ENCODE data around the gene DYNC1I1. TPM values are rescaled to one million over a fixed set of nuclear protein-coding genes. Genes with fewer than 3 reads are reported as not detected.

Gene DYNC1I1
- polyA plus RNA-seq, 1 of the 3 experiments (the other 2 are of a cell fraction), result 0.05 TPM

- ChIA-PET CTCF (interaction anchor here (0.6 to 3.4 kb wide), 4 partner anchors 9 to 958 kb away, joined by 4 to 18 read pairs (median 4); no protein-coding TSS in a partner anchor), POLR2A (no interaction called here)
- DNase-seq, result no peak
- no peaks in the 10 kb centered on the region for H3K9me3 ChIP-seq
- H3K4me2 ChIP-seq, result no peak overlapping the region
- no peaks in the 10 kb centered on the region for H3F3A ChIP-seq (replicated peaks; ENCODE audit: insufficient read depth)
- H4K20me1 ChIP-seq (ENCODE audit: insufficient read depth), result no peaks in the 10 kb centered on the region
- peaks cover 0 to 2% of the 10 kb centered on the region in 2 experiments; a peak in 1 of 4 replicates for H3K4me1 ChIP-seq (ENCODE audit: control insufficient read depth in 1 of 2, insufficient read depth in 2 of 2, low read depth in 1 of 2, low read length in 1 of 2)
- no peak overlapping the region for H3K4me3 ChIP-seq (ENCODE audit: low read depth in 2 of 2, low read length in 1 of 2)
- no peaks in the 10 kb centered on the region for H3K36me3 ChIP-seq (replicated peaks in 1 of 2; ENCODE audit: control insufficient read depth in 1 of 2, insufficient read depth in 2 of 2, low read length in 1 of 2)
- no peak overlapping the region for H3K9ac ChIP-seq
- H3K9me2 ChIP-seq, result no peaks in the 10 kb centered on the region
- WGBS (ENCODE audit: low lambda C conversion rate), result 45% methylated on average over 3 of the region's 3 CpGs
- no peak overlapping the region for H3K27ac ChIP-seq (ENCODE audit: low read depth in 2 of 2, low read length in 1 of 2)
- no peak for TF ChIP-seq MAX (IDR thresholded peaks at IDR 0.05; ENCODE audit: low read depth)
- TF ChIP-seq FOSL2 (IDR thresholded peaks at IDR 0.05; ENCODE audit: borderline replicate concordance, low read depth), result no peak
- no peak for TF ChIP-seq JUND (IDR thresholded peaks at IDR 0.05)
- no peak for TF ChIP-seq RFX5 (IDR thresholded peaks at IDR 0.05; ENCODE audit: low read length)
- no peak for TF ChIP-seq TCF12 (IDR thresholded peaks at IDR 0.05)
- no peak for TF ChIP-seq ELF1 (IDR thresholded peaks at IDR 0.05)
- no peak for TF ChIP-seq EP300 (IDR thresholded peaks at IDR 0.05; ENCODE audit: borderline replicate concordance in 1 of 2, low read depth in 1 of 2, low read length in 1 of 2)
- H2AFZ ChIP-seq (ENCODE audit: low read depth), result no peak overlapping the region
- H3K79me2 ChIP-seq (ENCODE audit: insufficient read depth), result no peaks in the 10 kb centered on the region
- H3K27me3 ChIP-seq (ENCODE audit: insufficient read depth), result peaks cover 5% of the 10 kb centered on the region; the same call in 1 of the 2 replicates
These were observed 297.0 kb downstream of the DYNC1I1 start for GRCh38 chr7:96069401-96069800.

GRCh38 chr7:96074871-96075270 lies 302.5 kb downstream of the DYNC1I1 start:
- Histone ChIP-seq H3K4me3 (ENCODE audit: low read depth in 2 of 2, low read length in 1 of 2) (no peak overlapping the region), H3K27ac (ENCODE audit: low read depth in 2 of 2, low read length in 1 of 2) (no peak overlapping the region), H3K36me3 (replicated peaks in 1 of 2; ENCODE audit: control insufficient read depth in 1 of 2, insufficient read depth in 2 of 2, low read length in 1 of 2) (no peaks in the 10 kb centered on the region), H3K9me2 (no peaks in the 10 kb centered on the region), H3K9ac (no peak overlapping the region), H3F3A (replicated peaks; ENCODE audit: insufficient read depth) (no peaks in the 10 kb centered on the region), H3K27me3 (ENCODE audit: insufficient read depth) (peaks cover 11% of the 10 kb centered on the region; the same call in 1 of the 2 replicates), H3K4me2 (no peak overlapping the region), H2AFZ (ENCODE audit: low read depth) (no peak overlapping the region), H3K79me2 (ENCODE audit: insufficient read depth) (no peaks in the 10 kb centered on the region), H3K4me1 (ENCODE audit: control insufficient read depth in 1 of 2, insufficient read depth in 2 of 2, low read depth in 1 of 2, low read length in 1 of 2) (peaks cover 3 to 7% of the 10 kb centered on the region in 2 experiments; a peak in 3 of 4 replicates), H3K9me3 (no peaks in the 10 kb centered on the region), H4K20me1 (ENCODE audit: insufficient read depth) (no peaks in the 10 kb centered on the region)
- DNase-seq, result no peak
- TF ChIP-seq NFIC (IDR thresholded peaks at IDR 0.05; ENCODE audit: borderline replicate concordance), result no peak
- 20% methylated on average over 1 of the region's 1 CpG for WGBS (ENCODE audit: low lambda C conversion rate)
- POLR2A ChIA-PET, result no interaction called here
- CTCF ChIA-PET, result interaction anchor here (0.6 to 4.3 kb wide), 34 partner anchors 9 to 996 kb away, joined by 3 to 99 read pairs (median 4); partner anchors contain the start of gene DLX5

- Histone ChIP-seq H2AFZ (ENCODE audit: low read depth) (peak overlapping the region; percentile 83), H4K20me1 (ENCODE audit: insufficient read depth) (no peaks in the 10 kb centered on the region), H3K79me2 (ENCODE audit: insufficient read depth) (no peaks in the 10 kb centered on the region), H3K4me1 (ENCODE audit: control insufficient read depth in 1 of 2, insufficient read depth in 2 of 2, low read depth in 1 of 2, low read length in 1 of 2) (peaks cover 3 to 7% of the 10 kb centered on the region in 2 experiments; a peak in 3 of 4 replicates), H3K9me2 (no peaks in the 10 kb centered on the region), H3K4me3 (ENCODE audit: low read depth in 2 of 2, low read length in 1 of 2) (peak overlapping the region; percentile 68 to 69), H3K27me3 (ENCODE audit: insufficient read depth) (peaks cover 11% of the 10 kb centered on the region; the same call in 1 of the 2 replicates), H3F3A (replicated peaks; ENCODE audit: insufficient read depth) (no peaks in the 10 kb centered on the region), H3K9me3 (no peaks in the 10 kb centered on the region), H3K9ac (no peak overlapping the region; the same call in 1 of the 2 replicates), H3K4me2 (peak overlapping the region; percentile 90), H3K36me3 (replicated peaks in 1 of 2; ENCODE audit: control insufficient read depth in 1 of 2, insufficient read depth in 2 of 2, low read length in 1 of 2) (no peaks in the 10 kb centered on the region), H3K27ac (ENCODE audit: low read depth in 2 of 2, low read length in 1 of 2) (no peak overlapping the region)
- POLR2A ChIA-PET, result no interaction called here
- DNase-seq, result peak; percentile 91
- CTCF ChIA-PET, result interaction anchor here (0.6 to 4.3 kb wide), 45 partner anchors 10 to 995 kb away, joined by 3 to 99 read pairs (median 3); partner anchors contain the start of gene DLX5
- under 1% methylated on average over 28 of the region's 47 CpGs for WGBS (ENCODE audit: low lambda C conversion rate)
- TF ChIP-seq YY1 (IDR thresholded peaks at IDR 0.05; ENCODE audit: low read depth), result no peak
- TF ChIP-seq IRF3 (IDR thresholded peaks at IDR 0.05; ENCODE audit: low read depth, low read length), result no peak
- TF ChIP-seq EZH2phosphoT487 (IDR thresholded peaks at IDR 0.05; ENCODE audit: borderline replicate concordance, low read depth), result no peak
- peak; percentile 99 for TF ChIP-seq CTCF (IDR thresholded peaks at IDR 0.05)
- no peak; the same call in 1 of the 2 replicates for TF ChIP-seq MXI1 (IDR thresholded peaks at IDR 0.05; ENCODE audit: low read depth, low read length)
- TF ChIP-seq POLR2AphosphoS5 (IDR thresholded peaks at IDR 0.05; ENCODE audit: low read depth, low read length), result no peak
- TF ChIP-seq EP300 (IDR thresholded peaks at IDR 0.05; ENCODE audit: borderline replicate concordance in 1 of 2, low read depth in 1 of 2, low read length in 1 of 2), result no peak
- TF ChIP-seq TEAD4 (IDR thresholded peaks at IDR 0.05; ENCODE audit: borderline replicate concordance, insufficient read depth), result no peak
- no peak for TF ChIP-seq RXRA (IDR thresholded peaks at IDR 0.05; ENCODE audit: borderline replicate concordance, low read depth)
- no peak for TF ChIP-seq GABPA (IDR thresholded peaks at IDR 0.05; ENCODE audit: low read depth)
- no peak for TF ChIP-seq FOSL2 (IDR thresholded peaks at IDR 0.05; ENCODE audit: borderline replicate concordance, low read depth)
These were observed 303.4 kb downstream of the DYNC1I1 start for GRCh38 chr7:96075510-96076349.
